AG04450 (cell line): ENCODE measurements around the gene RBMS2. TPM values are rescaled to one million over a fixed set of nuclear protein-coding genes. Genes with fewer than 3 reads are reported as not detected.

ENCODE experiments used
- CTCF ChIA-PET: fragments of 300-600, 350-600 bp; formaldehyde crosslinking; extraction: SDS; loops from one replicate; lab custom pipeline; 2022; ENCODE audit warnings: antibody characterized with exemption, inconsistent platforms; lab: Charles Lee
- POLR2A ChIA-PET: fragments of 350-600 bp; formaldehyde crosslinking; extraction: SDS; loops from one replicate; lab custom pipeline; 2021; ENCODE audit warnings: antibody characterized with exemption, inconsistent platforms; lab: Yijun Ruan, JAX
- DNase-seq: peaks from one replicate; pipeline ENCODE4 v3.0.0-alpha.2; 2011; ENCODE audit warnings: low read depth, low spot score
- H3K27ac ChIP-seq: one replicate; pipeline ENCODE4 v1.5.1; 2012; ENCODE audit warnings: low read depth, low read length, control low read depth
- H3K27me3 ChIP-seq: one replicate; pipeline ENCODE4 v1.6.0; 2012; ENCODE audit warnings: low read length; ENCODE audit not compliant: control insufficient read depth, insufficient read depth
- H3K4me3 ChIP-seq: 2 replicates; pipeline ENCODE4 v1.5.1; 2011; ENCODE audit warnings: mild to moderate bottlenecking, low read depth, low read length, control low read depth
- H3K9me3 ChIP-seq: 2 replicates; pipeline ENCODE4 v1.5.1; 2012; ENCODE audit warnings: low read length; ENCODE audit not compliant: control insufficient read depth, insufficient read depth
- CTCF ChIP-seq: IDR thresholded peaks from 2 replicates; pipeline ENCODE4 v1.5.1; 2011; ENCODE audit warnings: low read depth, low read length, control low read depth, inconsistent platforms
- polyA plus RNA-seq: library from polyadenylated mRNA; depleted of rRNA; stranded (reverse); fragments of >200 nt; gene quantifications from 2 replicates; pipeline ENCODE4 v1.2.3, GENCODE V29; 2011

RBMS2 gene
- polyA plus RNA-seq, 1 experiment, result 96.4 TPM

GRCh38 chr12:56633468-56634241 is 112.0 kb downstream of the RBMS2 start:
- TF ChIP-seq CTCF, result no peak
- Histone ChIP-seq H3K27ac (no peak overlapping the region), H3K9me3 (peaks cover 4% of the 10 kb centered on the region; the same call in 1 of the 2 replicates), H3K27me3 (no peaks in the 10 kb centered on the region), H3K4me3 (peak overlapping the region; percentile 81)
- POLR2A ChIA-PET, result no interaction called here
- CTCF ChIA-PET, result interaction anchor here (3.8 kb wide), 1 partner anchor 120 kb away, joined by 51 read pairs; no protein-coding TSS in a partner anchor
- DNase-seq, result no peak

GRCh38 chr12:56634242-56634836 is 112.7 kb downstream of the RBMS2 start:
- H3K27ac ChIP-seq, result peak overlapping the region; percentile 31
- POLR2A ChIA-PET, result no interaction called here

GRCh38 chr12:56634837-56635791 is 113.5 kb downstream of the RBMS2 start:
- peak; percentile 67 for TF ChIP-seq CTCF
- Histone ChIP-seq H3K4me3 (peak overlapping the region; percentile 81), H3K27ac (peak overlapping the region; percentile 87), H3K9me3 (no peaks in the 10 kb centered on the region), H3K27me3 (no peaks in the 10 kb centered on the region)
- CTCF ChIA-PET, result interaction anchor here (0.6 to 3.8 kb wide), 17 partner anchors 10 to 377 kb away, joined by 3 to 51 read pairs (median 7); partner anchors contain the start of genes ANKRD52, ATP5F1B and RBMS2
- DNase-seq, result peak; percentile 34
- POLR2A ChIA-PET, result interaction anchor here (1.7 kb wide), 1 partner anchor 53 kb away, joined by 13 read pairs; the partner anchor contains the start of gene PTGES3

More at GRCh38 chr12:56634242-56634836, 112.7 kb downstream of the RBMS2 start:
- CTCF ChIA-PET, result interaction anchor here (3.8 kb wide), 1 partner anchor 121 kb away, joined by 51 read pairs; no protein-coding TSS in a partner anchor
- H3K9me3 ChIP-seq, result peaks cover 4% of the 10 kb centered on the region; the same call in 1 of the 2 replicates
- no peaks in the 10 kb centered on the region for H3K27me3 ChIP-seq
- H3K4me3 ChIP-seq, result peak overlapping the region; percentile 81
- DNase-seq, result no peak
- TF ChIP-seq CTCF, result no peak

DNA sequence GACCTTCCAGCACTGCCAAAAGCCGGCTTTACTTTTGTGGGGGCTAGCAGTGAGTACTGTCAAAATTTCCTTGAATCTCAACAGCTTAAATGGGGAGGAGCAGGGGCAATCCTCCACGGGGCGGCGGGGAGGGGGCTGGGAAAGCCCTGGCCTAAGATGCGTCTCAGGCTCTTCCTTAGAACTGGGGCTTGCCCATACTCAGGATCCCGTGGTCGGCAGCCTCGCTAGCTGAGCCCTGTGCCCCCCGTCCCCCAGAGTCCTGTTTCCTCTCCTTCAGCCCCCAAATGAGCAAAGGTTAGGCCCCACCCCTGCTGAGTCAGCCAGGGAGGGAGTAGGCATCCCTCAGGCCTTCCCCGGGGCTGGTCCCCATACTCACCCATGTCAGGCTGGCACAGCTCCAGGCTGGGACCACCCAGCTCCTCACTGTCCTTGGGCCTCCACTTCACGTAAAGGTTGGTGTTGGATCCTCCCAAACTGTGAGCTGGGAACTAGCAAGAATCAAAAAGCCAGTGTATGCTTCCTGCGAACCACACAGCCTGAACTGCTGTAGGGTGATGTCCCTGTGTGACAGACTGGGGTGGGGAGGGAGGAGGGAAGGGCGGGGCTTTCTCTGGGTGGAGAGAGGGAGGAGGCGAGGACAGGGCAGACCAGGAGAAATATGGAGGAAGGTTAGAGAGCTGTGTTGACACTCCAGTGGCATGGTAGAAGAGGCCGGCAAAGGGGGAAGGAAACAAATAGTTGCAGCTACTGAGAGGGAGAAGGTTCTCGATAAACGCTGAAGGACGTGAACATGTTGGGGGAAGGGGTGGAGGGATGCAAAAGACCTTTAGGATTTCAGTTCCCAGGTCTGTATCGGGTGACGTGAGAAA is 114.4 kb downstream of the RBMS2 start:
- ChIA-PET POLR2A (interaction anchor here (0.6 to 1.7 kb wide), 14 partner anchors 7 to 452 kb away, joined by 3 to 15 read pairs (median 5); partner anchors contain the start of genes ATP5F1B, CNPY2, NAB2 and NACA), CTCF (interaction anchor here (0.6 to 3.8 kb wide), 76 partner anchors 8 to 462 kb away, joined by 3 to 51 read pairs (median 5); partner anchors contain the start of genes ANKRD52, ATP5F1B, NACA and PTGES3)
- TF ChIP-seq CTCF, result no peak

More for the DNA sequence above, 114.4 kb downstream of the RBMS2 start:
- peak overlapping the region; percentile 87 for H3K27ac ChIP-seq
- no peaks in the 10 kb centered on the region for H3K9me3 ChIP-seq
- H3K4me3 ChIP-seq, result peak overlapping the region; percentile 81
- DNase-seq, result peak; percentile 29
- no peaks in the 10 kb centered on the region for H3K27me3 ChIP-seq
